HPDE6-E6E7 (cell line): ENCODE measurements around the gene PACS2.
"Not testable (repeated sequence)": the region's sequence is repeated elsewhere in the genome, so short reads cannot be mapped to it uniquely, and the experiment has no call there.

Experiments used
- DNase-seq: peaks from one replicate; pipeline ENCODE4 v3.0.0; 2011; ENCODE audit warnings: missing footprints; ENCODE audit errors: extremely low spot score

The PACS2 gene

DNA sequence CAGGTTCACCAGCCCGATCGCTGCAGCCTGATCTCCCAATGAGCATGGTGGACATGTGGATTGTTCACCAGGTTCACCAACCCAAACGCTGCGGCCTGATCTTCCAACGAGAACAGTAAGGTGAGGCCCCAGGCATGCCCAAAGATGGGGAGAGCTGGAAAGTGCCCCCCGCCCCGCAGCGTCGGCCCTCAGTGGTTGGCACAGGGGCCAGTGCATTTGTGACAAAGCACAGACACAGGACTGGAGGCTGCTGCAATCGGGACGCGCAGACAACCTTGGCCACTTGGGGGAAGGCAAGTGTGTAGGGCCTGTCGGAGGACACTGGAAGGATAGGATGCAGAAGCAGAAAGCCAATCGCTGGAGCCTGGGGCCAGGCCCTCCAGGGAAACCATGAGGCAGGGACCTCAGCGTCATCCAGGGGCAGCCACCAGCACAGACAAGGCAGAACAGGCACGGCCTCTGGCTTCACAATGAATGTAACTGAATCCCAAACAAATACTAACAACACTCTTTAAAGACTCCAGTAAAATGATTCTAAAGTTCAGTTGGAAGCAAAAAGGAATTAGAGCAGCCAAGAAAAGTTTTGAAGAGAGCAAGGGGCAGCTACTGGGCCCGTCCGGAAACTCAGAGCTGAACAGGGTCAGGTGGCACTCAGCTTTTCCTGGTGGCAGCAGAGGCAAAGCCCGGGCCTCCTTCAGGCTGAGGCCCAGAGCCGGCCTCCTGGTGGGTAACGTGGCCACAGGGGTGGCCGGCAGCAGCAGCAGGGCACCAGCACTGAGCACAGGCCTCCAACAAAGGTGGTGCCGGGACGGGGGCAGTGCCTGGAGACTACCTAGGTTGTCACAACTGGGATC, 27.1 kb upstream of the PACS2 start:
- DNase-seq = no peak

DNA sequence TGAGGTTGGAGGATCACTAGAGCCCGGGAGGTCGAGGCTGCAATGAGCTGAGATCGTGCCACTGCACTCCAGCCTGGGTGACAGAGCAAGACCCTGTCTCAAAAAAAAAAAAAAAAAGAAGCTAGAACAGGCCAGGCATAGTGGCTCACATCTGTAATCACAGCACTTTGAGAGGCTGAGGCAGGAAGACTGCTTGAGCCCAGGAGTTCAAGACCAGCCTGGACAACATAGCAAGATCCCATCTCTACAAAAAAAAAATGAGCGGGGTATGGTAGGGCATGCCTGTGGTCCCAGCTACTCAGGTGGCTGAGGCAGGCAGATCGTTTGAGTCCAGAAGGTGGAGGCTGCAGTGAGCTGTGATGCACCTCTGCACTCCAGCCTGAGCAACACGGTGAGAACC, 25.6 kb upstream of the PACS2 start:
- not testable (repeated sequence) for DNase-seq

DNA sequence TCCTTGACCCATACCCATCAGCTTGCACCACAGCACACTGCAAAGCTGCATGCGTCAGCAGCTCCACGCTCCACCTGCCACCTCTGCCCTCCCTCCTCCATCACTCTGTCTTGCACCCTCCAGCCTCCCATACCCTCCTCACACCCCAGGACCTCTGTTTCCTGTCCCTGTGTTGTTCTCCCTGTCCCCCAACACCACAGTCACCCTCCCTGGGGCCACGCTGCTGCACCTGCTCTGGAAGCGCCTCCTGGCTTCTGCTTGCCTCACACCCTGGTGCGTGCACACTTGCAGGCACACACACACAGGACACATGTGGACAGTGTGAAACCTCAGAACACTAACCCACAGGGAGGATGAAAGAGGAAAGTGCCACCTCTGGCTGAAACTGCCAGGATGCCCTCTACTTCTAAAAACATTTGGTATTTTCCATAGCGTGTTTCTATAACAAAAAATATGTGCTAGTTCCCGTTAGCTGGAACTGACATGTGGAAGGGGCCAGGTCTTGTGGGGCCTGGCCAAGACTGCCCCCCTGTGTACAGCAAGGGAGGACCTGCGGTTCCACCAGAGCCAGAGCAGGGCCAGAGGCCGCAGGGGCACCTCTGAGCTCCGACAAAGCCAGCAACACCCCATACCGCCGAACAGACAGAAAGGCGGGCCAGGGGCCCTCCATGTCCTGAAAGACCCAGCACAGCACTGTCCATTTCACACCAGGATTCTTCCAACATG, 23.8 kb upstream of the PACS2 start:
- no peak for DNase-seq

DNA sequence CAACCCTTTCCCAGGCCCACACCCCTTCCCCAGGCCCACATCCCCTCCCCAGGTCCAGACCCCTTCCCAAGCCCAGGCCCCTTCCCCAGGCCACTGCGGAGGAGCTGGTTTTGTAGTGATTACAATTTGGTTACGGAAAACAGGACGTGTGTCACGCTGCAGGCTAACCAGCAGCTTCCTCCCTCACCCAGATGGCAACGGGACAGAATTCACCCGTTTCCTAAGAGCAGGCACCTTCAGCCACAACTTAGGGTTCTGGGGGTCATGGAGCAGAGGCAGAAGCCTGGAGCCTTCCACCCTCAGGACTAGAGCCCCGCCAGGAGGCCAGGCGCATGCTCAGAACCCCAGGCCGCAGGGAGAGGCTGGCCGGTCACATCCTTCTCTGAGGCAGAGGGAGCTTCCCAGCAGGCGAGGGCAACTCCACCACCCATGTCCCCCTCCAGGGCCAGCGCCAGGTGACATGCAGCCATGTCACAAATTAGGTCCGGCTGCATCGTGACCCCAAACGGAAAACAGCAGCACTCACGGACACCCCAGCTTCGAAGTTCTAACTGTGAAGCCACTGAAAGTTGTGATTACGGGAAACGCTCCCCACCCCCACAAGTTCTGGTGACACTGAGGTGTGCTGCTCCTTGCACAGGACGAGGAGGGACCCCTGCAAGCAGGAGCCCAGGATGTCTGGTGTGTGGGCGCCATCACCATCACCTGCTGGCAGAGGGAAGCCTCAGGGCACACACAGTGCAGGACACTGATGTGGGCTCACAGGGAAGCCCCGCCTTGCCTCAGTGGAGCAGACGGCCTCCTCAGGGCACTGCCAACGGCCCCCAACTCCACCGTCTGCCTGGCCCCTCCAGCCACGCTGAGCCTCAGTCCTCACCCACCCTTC, 21.5 kb upstream of the PACS2 start:
- no peak for DNase-seq

DNA sequence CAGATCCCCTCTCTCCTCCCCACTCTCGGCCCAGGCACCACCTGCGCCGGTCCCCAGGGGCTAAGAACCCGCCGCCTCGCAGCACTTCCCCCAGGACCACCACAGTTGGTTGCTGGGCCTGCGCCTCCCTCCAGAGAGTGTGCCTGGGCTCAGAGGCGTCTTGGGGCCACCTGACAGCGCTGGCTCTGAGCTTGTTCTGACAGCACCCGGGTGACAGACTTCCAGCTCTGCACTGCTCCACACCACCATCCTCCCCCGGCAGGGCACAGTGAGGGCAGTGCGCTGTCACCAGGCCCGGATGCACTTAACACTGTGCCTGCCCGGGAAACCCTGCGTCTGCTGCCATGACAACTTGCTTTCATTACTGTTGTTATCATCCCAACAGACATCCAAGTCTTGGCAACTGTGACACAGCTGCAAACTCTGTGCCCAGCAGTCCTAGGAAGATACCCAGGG, 20.4 kb upstream of the PACS2 start:
- DNase-seq = no peak

DNA sequence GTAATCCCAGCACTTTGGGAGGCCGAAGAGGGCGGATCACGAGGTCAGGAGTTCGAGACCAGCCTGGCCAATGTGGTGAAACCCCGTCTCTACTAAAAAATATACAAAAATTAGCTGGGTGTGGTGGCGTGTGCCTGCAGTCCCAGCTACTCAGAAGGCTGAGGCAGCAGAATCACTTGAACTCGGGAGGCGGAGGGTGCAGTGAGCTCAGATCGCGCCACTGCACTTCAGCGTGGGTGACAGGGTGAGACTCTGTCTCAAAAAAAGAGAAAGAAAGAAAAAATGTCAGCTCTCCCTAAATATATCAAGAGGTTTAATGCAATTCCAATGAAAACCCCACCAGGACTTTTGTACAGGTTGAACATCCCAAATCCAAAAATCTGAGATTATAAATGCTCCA, 17.2 kb upstream of the PACS2 start:
- DNase-seq = not testable (repeated sequence)

DNA sequence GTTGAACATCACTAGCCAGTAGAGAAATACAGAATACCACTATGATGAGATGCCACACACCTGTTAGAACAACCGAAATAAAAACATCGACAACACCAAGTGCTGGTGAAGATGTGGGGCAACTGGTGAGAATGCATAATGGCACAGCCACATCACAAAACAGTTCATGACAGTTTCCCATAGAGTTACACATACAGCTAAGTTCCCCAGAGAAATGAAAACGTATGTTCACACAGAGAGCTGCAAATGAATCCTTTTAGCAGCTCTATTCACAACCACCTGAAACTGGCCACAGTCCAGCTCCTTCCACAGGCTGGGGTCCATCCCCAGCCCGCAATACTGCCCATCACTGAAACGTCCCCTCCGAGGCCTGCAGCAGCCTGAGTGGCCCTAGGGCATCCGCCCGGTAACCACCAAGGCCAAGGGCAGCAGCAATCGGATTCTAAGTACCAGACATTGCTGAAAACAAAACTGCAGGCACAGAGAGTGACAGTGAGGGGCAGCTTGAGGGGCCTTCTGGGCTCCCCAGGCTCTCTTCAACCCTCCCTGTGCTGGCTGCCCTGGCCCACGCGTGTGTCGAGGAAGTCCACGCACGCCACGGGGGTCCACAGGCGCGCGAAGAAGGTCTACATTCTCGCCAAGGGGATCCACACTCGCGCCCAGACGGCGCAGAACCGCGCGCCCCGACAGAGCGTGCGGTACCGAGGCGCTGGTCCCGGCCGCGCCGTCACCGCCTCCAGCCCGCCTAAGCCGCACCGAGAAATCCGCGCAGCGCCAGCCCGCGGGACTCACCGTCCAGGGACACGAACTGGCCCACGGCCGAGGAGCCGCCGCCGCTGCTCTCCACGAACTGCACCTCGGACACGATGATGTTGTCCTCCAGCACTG, 14.7 kb upstream of the PACS2 start:
- DNase-seq = no peak

DNA sequence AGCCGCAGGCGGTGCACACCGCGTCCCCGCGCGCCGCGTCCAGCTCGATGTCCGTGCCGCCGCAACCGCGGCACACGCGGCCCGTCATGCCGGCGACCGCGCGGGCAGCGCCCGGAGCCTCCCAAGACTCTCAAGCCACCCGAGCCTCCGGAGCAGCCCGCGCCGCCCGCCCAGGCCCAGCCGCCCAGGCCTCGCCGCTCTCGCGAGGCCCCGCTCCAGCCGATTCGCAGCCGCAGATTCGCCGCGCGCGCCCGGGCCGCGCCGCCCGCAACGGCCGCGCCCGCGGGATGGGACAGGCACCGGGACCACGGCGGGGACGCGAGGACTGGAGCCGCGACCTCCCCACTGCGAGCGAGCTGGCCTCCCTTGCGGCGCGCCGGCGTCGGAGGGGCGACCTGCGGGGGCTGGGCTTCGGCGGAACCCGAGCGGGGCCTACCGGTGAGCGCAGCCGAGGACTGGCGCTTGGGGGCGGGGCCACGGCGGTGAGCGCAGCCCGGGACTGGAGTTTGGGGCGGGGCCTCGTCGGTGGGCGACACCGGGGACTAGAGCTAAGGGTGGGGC, 13.9 kb upstream of the PACS2 start, which contains the start of gene BRF1:
Gene BRF1 (minus strand): TSS at position 460 of the 561 bp plus-strand sequence. CDS start 372 bp downstream, at position 88.
- DNase-seq = peak; percentile 91

DNA sequence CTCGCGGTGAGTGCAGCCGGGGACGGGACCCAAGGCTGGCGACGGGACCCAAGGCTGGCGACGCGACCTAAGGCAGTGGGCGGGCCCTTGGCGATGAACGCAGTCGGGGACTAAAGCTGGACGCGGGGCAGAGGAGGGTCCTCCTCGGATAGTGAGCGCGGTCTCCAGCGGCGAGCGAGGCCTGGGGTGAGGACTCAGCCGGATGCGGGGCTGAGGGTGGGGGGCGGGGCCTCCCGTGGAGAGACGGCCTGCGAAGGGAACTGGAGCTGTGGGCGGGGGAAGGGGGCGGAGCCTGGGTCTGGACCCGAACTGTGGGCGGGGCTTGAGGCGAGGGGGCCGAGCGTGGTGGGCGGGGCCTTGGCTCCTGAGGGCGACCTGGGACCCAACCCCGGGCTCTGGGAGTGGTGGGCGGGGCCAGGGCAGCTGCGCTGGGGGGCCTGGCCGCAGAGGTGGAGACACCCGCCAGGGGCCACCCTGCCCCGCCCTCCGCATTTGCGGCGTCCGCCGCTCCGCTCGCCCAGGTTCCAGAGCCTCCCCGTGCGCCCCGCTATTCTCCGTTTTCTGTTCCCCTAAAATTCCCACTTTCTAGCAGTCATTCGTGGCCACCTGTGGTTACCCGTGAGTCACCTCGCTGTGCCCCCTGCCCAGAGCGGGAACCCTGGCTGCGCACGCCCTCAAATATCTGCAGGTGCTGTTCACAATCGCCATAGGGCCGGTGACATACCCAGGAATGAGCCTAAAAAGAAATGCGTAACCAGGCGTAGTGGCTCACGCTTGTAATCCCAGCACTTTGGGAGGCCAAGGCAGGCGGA, 13.2 kb upstream of the PACS2 start:
- peak; percentile 97 for DNase-seq

DNA sequence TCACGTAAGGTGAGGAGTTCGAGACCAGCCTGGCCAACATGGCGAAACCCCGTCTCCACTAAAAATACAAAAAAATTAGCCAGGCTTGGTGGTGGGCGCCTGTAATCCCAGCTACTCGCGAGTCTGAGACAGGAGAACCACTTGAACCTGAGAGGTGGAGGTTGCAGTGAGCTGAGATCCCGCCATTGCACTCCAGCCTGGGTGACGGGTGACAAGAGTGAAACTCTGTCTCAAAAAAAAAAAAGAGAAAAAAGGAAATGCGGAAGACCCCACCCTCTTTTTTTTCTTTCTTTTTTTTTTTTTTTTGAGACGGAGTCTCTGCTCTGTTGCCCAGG, 12.7 kb upstream of the PACS2 start:
- not testable (repeated sequence) for DNase-seq

DNA sequence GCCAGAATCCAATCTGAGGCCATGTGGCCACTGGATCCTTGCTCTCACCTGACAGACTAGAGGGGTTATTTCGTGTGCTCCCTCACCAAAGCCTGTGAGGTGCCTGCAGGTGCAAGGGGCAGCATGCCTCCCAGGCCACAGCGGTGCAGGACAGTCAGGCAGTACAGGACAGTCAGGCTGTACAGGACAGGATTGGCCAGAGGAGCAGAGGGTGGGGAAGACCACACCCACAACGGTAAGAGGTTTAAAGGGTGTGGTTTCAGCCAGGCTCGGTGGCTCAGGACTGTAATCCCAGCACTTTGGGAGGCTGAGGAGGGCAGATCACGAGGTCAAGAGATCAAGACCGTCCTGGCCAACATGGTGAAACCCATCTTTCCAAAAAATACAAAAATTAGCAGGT, 10.6 kb upstream of the PACS2 start:
- no peak for DNase-seq

DNA sequence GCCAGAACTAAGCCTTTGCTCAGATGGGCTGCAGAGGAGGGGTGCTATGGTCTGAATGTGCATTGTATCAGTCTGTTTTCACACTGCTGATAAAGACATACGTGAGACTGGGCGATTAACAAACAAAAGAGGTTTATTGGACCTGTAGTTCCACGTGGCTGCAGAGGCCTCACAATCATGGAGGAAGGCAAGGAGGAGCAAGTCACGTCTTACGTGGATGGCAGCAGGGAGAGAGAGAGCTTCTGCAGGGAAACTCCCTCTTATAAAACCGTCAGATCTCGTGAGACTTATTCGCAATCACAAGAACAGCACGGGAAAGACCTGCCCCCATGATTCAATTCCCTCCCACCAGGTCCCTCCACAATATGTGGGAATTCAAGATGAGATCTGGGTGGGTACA, 10.0 kb upstream of the PACS2 start:
- no peak for DNase-seq

DNA sequence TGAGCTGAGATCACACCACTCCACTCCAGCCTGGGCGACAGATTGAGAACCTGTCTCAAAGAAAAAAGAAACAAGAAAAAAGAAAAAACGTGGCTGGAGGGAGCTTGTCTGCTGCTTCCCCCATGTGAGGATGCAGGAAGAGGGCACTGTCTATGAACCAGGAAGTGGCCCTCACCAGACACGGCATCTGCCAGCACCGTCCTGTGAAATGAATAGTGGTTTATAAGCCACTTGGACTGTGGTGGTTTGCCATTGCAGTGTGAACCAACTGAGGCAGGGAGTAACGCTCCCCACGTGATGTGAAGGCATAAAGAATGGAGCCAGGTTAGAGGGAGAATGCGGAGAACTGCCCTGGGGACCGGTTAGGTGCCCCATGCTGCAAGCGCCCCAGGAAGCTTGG, 9.2 kb upstream of the PACS2 start:
- DNase-seq = no peak

DNA sequence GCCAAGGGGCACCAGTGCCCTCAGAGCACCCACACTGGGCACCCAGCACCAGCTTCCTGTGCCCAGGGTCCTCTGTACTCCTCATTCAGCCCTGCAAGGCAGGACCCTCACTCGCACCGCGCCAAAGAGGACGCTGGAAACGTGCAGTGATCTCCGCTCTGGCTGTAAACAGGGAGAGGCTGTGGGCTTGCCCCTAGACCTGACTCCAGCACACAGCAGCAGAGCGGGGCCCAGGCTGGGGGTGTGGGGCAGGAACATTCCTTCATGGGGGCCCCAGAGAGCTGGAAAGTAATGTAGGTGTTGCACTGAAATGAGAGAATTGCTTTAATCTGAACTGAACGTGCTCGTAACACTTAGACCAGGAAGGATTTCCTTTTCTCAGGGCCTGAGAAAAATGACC, 8.8 kb upstream of the PACS2 start:
- DNase-seq = no peak

DNA sequence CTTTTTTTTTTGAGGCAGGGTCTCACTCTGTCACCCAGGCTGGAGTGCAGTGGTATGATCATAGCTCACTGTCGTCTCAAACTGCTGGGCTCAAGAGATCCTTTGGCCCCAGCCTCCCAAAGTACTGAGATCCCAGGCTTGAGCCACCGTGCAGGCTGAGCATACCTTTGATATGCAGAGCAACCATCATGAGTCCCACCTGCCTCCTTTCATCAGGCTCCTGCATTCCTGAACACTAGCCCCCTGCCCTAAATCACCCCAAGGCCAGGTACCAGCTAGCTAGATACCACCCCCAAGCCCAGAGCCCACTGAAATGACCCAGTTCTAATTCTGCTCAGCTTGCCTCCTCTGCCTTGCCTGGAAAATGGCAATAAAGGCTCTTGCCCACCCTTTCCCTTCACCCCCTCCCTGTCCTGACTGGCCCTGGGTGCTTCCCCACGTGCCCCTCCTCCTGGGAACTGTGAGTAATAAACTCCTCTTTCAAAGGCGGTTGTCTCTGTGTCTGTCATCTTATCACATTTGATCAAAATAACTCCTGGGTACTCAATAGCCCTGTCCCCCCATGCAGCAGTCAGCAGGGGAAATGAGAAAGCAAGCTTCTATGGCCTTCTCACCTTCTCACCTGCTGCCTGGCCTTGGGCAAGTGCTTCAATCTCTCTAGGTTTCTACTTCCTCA, 7.4 kb upstream of the PACS2 start:
- DNase-seq = no peak

DNA sequence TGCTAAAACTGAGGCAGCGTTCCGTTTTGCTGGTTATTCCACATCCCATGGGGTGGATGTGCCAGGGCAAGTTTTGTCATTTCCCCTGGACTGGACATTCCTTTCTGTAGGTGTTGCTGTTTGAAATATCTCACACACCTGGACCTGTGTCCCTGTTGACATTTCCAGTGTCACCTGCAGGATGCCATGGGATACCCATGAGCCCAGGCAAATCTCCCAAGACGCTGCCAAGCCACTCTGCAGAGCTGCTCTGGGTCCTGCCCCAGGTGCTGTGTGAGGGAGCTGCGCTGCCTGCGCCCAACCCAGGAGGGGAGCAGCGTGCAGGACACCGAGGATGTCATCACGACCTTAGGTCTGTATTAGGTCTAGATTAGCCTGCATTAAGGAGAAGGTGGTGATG, 5.2 kb upstream of the PACS2 start:
- DNase-seq = no peak

DNA sequence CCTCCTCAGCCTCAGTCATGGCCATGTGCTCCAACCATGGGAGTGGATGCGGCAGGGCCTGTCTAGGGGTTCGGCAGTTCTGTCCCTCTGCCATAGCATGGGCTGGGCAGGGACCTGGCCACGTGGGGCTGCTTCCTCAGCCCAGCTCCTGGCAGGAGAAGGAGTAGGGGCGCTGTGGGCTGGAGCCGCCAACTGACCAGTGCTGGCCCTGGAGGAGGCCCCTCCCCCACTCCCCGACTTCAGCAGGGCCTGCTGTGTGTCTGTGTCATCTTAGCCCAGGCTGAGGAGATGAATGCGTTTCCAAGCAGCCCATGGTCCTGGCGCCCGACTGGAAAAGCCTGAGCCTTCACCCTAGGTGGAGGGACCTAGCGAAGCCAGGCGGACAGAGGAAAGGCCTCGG, 2.7 kb upstream of the PACS2 start:
- DNase-seq = no peak

DNA sequence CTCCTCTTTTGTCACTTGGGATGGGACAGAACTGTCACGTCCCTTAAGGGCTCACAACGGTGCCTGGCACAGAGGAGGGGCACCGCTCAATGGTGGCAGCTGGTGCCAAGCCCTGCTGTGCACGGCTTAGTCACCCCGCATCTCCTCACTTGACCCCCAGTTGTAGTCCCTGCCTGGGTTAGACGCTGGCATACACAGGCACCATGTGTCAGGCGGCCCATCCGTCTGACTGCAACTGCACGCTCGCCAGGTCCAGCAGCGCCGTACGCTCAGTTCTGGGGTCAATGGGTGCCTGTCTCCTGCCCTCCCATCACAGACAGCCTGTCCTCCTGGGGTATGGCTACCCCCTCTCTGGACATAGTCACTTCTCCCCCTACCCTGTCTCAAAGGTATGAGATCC, 1.6 kb upstream of the PACS2 start:
- no peak for DNase-seq
